ENCODE data around the gene PCNX2. TPM values are rescaled to one million over a fixed set of nuclear protein-coding genes. Genes with fewer than 3 reads are reported as not detected.

The PCNX2 gene
- total RNA-seq, 1 experiment from 2014 or later = 50.8 TPM

DNA sequence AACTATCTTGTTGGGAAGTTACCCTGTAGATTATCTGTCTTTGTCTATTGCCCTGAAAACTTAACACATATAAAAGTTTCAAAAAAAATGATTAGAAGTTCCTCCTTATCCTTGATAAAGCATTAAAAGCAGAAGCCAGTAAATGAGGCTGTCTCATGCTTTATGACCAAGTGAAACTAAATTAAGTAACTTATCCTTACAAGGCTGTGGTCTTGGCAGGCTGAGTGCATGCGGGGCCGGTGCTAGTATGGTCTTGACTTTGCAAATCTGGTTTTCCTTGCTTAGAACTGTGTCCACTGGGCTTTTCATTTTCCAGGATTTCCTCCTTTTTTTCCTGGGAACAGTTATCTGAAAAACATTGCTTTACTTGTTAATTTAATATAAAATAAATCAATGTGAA is 43.1 kb downstream of the PCNX2 start:
- H3K27me3 Mint-ChIP-seq (ENCODE audit: low read depth) = no peaks in the 10 kb centered on the region
- no peak overlapping the region for H3K27ac Mint-ChIP-seq
- ATAC-seq (no peak), DNase-seq (ENCODE audit: low spot score) (no peak)
- peaks cover 39% of the 10 kb centered on the region for H3K4me1 Mint-ChIP-seq
- TF ChIP-seq, protein P1, sequence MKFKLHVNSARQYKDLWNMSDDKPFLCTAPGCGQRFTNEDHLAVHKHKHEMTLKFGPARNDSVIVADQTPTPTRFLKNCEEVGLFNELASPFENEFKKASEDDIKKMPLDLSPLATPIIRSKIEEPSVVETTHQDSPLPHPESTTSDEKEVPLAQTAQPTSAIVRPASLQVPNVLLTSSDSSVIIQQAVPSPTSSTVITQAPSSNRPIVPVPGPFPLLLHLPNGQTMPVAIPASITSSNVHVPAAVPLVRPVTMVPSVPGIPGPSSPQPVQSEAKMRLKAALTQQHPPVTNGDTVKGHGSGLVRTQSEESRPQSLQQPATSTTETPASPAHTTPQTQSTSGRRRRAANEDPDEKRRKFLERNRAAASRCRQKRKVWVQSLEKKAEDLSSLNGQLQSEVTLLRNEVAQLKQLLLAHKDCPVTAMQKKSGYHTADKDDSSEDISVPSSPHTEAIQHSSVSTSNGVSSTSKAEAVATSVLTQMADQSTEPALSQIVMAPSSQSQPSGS (CRISPR knock-in tag; IDR thresholded peaks at IDR 0.05; ENCODE audit: borderline replicate concordance, low read depth) = no peak
- TF ChIP-seq KAT7 (CRISPR knock-in tag; IDR thresholded peaks at IDR 0.05; ENCODE audit: borderline replicate concordance) (no peak), ESRRA (CRISPR knock-in tag; IDR thresholded peaks at IDR 0.05; ENCODE audit: borderline replicate concordance) (no peak), TEAD1 (CRISPR knock-in tag; IDR thresholded peaks at IDR 0.05) (no peak), SMAD3 (CRISPR knock-in tag; IDR thresholded peaks at IDR 0.05; ENCODE audit: borderline replicate concordance) (no peak), SP1 (CRISPR knock-in tag; conservative IDR thresholded peaks at IDR 0.05) (no peak), ZBTB21 (CRISPR knock-in tag; IDR thresholded peaks at IDR 0.05; ENCODE audit: borderline replicate concordance) (no peak), SOX15 (CRISPR knock-in tag; IDR thresholded peaks at IDR 0.05) (no peak), ZNF138 (CRISPR knock-in tag; conservative IDR thresholded peaks at IDR 0.05) (no peak), ZNF423 (CRISPR knock-in tag; IDR thresholded peaks at IDR 0.05) (no peak), RELA (CRISPR knock-in tag; IDR thresholded peaks at IDR 0.05; ENCODE audit: borderline replicate concordance) (no peak), ZNF263 (CRISPR knock-in tag; IDR thresholded peaks at IDR 0.05; ENCODE audit: low read depth) (no peak), NFE2L1 (CRISPR knock-in tag; IDR thresholded peaks at IDR 0.05) (no peak)
- TF ChIP-seq, protein P2, sequence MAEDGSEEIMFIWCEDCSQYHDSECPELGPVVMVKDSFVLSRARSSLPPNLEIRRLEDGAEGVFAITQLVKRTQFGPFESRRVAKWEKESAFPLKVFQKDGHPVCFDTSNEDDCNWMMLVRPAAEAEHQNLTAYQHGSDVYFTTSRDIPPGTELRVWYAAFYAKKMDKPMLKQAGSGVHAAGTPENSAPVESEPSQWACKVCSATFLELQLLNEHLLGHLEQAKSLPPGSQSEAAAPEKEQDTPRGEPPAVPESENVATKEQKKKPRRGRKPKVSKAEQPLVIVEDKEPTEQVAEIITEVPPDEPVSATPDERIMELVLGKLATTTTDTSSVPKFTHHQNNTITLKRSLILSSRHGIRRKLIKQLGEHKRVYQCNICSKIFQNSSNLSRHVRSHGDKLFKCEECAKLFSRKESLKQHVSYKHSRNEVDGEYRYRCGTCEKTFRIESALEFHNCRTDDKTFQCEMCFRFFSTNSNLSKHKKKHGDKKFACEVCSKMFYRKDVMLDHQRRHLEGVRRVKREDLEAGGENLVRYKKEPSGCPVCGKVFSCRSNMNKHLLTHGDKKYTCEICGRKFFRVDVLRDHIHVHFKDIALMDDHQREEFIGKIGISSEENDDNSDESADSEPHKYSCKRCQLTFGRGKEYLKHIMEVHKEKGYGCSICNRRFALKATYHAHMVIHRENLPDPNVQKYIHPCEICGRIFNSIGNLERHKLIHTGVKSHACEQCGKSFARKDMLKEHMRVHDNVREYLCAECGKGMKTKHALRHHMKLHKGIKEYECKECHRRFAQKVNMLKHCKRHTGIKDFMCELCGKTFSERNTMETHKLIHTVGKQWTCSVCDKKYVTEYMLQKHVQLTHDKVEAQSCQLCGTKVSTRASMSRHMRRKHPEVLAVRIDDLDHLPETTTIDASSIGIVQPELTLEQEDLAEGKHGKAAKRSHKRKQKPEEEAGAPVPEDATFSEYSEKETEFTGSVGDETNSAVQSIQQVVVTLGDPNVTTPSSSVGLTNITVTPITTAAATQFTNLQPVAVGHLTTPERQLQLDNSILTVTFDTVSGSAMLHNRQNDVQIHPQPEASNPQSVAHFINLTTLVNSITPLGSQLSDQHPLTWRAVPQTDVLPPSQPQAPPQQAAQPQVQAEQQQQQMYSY (CRISPR knock-in tag; IDR thresholded peaks at IDR 0.05) = no peak
- TF ChIP-seq, protein P3, sequence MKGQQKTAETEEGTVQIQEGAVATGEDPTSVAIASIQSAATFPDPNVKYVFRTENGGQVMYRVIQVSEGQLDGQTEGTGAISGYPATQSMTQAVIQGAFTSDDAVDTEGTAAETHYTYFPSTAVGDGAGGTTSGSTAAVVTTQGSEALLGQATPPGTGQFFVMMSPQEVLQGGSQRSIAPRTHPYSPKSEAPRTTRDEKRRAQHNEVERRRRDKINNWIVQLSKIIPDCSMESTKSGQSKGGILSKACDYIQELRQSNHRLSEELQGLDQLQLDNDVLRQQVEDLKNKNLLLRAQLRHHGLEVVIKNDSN (CRISPR knock-in tag; IDR thresholded peaks at IDR 0.05) = no peak
- TF ChIP-seq, protein P4, sequence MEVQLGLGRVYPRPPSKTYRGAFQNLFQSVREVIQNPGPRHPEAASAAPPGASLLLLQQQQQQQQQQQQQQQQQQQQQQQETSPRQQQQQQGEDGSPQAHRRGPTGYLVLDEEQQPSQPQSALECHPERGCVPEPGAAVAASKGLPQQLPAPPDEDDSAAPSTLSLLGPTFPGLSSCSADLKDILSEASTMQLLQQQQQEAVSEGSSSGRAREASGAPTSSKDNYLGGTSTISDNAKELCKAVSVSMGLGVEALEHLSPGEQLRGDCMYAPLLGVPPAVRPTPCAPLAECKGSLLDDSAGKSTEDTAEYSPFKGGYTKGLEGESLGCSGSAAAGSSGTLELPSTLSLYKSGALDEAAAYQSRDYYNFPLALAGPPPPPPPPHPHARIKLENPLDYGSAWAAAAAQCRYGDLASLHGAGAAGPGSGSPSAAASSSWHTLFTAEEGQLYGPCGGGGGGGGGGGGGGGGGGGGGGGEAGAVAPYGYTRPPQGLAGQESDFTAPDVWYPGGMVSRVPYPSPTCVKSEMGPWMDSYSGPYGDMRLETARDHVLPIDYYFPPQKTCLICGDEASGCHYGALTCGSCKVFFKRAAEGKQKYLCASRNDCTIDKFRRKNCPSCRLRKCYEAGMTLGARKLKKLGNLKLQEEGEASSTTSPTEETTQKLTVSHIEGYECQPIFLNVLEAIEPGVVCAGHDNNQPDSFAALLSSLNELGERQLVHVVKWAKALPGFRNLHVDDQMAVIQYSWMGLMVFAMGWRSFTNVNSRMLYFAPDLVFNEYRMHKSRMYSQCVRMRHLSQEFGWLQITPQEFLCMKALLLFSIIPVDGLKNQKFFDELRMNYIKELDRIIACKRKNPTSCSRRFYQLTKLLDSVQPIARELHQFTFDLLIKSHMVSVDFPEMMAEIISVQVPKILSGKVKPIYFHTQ (CRISPR knock-in tag; IDR thresholded peaks at IDR 0.05) = no peak
- TF ChIP-seq, protein P5, sequence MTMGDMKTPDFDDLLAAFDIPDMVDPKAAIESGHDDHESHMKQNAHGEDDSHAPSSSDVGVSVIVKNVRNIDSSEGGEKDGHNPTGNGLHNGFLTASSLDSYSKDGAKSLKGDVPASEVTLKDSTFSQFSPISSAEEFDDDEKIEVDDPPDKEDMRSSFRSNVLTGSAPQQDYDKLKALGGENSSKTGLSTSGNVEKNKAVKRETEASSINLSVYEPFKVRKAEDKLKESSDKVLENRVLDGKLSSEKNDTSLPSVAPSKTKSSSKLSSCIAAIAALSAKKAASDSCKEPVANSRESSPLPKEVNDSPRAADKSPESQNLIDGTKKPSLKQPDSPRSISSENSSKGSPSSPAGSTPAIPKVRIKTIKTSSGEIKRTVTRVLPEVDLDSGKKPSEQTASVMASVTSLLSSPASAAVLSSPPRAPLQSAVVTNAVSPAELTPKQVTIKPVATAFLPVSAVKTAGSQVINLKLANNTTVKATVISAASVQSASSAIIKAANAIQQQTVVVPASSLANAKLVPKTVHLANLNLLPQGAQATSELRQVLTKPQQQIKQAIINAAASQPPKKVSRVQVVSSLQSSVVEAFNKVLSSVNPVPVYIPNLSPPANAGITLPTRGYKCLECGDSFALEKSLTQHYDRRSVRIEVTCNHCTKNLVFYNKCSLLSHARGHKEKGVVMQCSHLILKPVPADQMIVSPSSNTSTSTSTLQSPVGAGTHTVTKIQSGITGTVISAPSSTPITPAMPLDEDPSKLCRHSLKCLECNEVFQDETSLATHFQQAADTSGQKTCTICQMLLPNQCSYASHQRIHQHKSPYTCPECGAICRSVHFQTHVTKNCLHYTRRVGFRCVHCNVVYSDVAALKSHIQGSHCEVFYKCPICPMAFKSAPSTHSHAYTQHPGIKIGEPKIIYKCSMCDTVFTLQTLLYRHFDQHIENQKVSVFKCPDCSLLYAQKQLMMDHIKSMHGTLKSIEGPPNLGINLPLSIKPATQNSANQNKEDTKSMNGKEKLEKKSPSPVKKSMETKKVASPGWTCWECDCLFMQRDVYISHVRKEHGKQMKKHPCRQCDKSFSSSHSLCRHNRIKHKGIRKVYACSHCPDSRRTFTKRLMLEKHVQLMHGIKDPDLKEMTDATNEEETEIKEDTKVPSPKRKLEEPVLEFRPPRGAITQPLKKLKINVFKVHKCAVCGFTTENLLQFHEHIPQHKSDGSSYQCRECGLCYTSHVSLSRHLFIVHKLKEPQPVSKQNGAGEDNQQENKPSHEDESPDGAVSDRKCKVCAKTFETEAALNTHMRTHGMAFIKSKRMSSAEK (CRISPR knock-in tag; IDR thresholded peaks at IDR 0.05; ENCODE audit: borderline replicate concordance) = no peak
- TF ChIP-seq, protein P6, sequence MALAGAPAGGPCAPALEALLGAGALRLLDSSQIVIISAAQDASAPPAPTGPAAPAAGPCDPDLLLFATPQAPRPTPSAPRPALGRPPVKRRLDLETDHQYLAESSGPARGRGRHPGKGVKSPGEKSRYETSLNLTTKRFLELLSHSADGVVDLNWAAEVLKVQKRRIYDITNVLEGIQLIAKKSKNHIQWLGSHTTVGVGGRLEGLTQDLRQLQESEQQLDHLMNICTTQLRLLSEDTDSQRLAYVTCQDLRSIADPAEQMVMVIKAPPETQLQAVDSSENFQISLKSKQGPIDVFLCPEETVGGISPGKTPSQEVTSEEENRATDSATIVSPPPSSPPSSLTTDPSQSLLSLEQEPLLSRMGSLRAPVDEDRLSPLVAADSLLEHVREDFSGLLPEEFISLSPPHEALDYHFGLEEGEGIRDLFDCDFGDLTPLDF (CRISPR knock-in tag; IDR thresholded peaks at IDR 0.05) = no peak
- TF ChIP-seq, protein P7, sequence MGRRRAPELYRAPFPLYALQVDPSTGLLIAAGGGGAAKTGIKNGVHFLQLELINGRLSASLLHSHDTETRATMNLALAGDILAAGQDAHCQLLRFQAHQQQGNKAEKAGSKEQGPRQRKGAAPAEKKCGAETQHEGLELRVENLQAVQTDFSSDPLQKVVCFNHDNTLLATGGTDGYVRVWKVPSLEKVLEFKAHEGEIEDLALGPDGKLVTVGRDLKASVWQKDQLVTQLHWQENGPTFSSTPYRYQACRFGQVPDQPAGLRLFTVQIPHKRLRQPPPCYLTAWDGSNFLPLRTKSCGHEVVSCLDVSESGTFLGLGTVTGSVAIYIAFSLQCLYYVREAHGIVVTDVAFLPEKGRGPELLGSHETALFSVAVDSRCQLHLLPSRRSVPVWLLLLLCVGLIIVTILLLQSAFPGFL (CRISPR knock-in tag; IDR thresholded peaks at IDR 0.05; ENCODE audit: borderline replicate concordance) = no peak
- CTCF ChIA-PET = no interaction called here
- POLR2A ChIA-PET = no interaction called here
- H3K9me3 Mint-ChIP-seq = no peaks in the 10 kb centered on the region
- peaks cover 55% of the 10 kb centered on the region for H3K36me3 Mint-ChIP-seq
- H3K4me3 Mint-ChIP-seq = no peak overlapping the region

Measured in WTC11 (cell line).